HTR-8/SVneo (cell line): ENCODE measurements around the gene ZNF154.
A peak's percentile ranks its signal among the peaks of the same experiment; 100 is the strongest.

Source experiments
- DNase-seq: peaks from one replicate; pipeline ENCODE4 v3.0.0; 2011; ENCODE audit warnings: low spot score, mixed read lengths; ENCODE audit not compliant: insufficient read length
- FAIRE-seq: peaks from 2 replicates; lab custom pipeline; 2011; peaks lifted over from hg19 to GRCh38; lab: Jason Lieb, UNC

Gene ZNF154

GRCh38 chr19:57686727-57687126, 22.3 kb downstream of the ZNF154 start:
- FAIRE-seq (no peak), DNase-seq (no peak)

DNA sequence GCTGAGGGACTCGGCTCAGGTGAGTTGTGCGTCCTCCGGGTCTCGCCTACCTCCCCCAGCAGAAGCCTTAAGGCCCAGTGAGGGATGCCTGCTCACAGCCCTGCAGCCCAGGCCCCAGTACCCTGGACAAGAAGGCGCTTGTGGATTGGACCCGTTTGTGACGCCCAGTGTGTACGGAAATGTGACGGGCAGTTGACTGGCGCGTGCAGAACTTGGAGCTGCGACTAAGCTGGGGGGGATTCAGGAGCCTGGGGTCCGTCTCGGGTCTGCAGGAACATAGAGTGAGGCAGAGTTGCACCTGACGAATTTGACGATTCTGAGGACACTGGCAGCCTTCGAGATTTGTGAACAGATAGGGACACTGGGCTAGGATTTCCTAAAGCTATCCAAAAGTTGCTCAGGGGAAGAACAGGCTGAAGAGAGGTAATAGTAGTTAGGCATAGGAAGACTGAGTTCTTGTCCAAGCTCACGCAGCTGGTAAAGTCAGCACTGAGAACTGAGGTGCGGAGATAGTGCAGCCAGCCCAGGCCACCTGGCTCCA, 26.7 kb downstream of the ZNF154 start:
- peak; percentile 11 for DNase-seq
- FAIRE-seq, result no peak

DNA sequence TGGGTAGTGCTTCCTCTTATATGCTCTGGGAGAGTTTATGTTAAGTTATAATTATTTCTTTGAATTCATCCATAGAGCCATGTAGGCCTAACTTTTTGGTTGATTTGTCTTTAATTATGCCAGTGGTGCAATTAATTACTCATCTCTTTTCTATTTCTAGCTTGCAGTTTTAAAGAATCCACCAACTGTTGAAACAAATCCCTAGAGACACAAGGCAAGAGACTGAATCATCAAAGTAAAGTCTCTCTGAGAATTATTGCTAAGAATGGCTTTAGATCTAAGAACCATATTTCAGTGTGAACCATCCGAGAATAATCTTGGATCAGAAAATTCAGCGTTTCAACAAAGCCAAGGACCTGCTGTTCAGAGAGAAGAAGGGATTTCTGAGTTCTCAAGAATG, 33.1 kb downstream of the ZNF154 start:
- DNase-seq, result no peak
- no peak for FAIRE-seq

GRCh38 chr19:57672466-57672865, 36.5 kb downstream of the ZNF154 start:
- no peak for FAIRE-seq
- DNase-seq, result no peak

- DNase-seq, result no peak
- no peak for FAIRE-seq
These were observed 37.7 kb downstream of the ZNF154 start for GRCh38 chr19:57671124-57671895.

GRCh38 chr19:57668635-57669034, 40.4 kb downstream of the ZNF154 start, which contains the start of gene ZSCAN4:
Gene ZSCAN4 (plus strand): TSS chr19:57668935. CDS start chr19:57676146, 7,211 bp downstream.
- no peak for FAIRE-seq

GRCh38 chr19:57667228-57667627, 41.8 kb downstream of the ZNF154 start:
- FAIRE-seq (no peak), DNase-seq (no peak)

More at GRCh38 chr19:57668635-57669034, 40.4 kb downstream of the ZNF154 start, which contains the start of gene ZSCAN4:
- no peak for DNase-seq

- DNase-seq (no peak), FAIRE-seq (no peak)
These were observed 43.7 kb downstream of the ZNF154 start for GRCh38 chr19:57665261-57665806.

DNA sequence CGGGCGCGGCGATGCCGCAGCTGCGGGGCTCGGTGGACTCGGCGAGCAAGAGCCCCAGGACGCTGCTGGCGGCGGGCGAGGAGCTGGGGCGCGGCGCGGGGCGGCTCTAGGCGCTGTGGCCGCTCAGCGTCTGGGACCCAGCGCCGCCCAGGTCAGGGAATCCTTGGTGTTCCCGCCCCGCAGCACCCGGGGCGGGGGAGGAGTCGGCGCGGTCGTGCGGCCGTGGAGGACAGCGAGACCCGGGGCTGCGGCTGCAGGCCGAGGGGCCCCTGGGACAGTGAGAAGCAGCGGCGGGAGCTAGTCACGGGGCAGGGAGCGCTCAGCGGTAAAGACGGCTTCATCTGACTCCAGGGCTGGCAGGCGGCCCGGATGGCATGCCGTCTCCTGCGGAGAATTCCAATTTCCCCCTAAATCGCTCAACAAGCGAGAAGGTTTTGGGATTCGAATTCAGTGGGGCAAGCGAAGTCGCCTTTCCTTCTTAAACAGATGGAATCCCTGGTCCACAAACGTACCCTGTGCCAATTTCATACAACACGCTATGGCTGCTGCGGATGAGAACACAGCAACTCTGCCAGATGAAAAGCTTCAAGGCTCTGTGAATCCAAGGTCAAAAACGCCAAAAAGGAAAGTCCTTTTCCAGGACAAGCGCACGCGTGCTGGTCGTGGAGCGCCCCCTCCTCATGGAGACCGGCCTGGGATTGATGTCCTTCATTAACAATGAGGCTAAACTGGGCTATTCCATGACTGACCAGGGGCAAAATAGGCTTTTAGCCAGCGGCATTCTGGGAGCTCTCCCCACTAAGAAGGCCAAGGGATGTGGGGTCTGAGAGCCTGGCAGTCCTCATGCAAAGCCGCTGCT, 44.5 kb downstream of the ZNF154 start:
- FAIRE-seq (peak; percentile 93), DNase-seq (peak; percentile 55)

DNA sequence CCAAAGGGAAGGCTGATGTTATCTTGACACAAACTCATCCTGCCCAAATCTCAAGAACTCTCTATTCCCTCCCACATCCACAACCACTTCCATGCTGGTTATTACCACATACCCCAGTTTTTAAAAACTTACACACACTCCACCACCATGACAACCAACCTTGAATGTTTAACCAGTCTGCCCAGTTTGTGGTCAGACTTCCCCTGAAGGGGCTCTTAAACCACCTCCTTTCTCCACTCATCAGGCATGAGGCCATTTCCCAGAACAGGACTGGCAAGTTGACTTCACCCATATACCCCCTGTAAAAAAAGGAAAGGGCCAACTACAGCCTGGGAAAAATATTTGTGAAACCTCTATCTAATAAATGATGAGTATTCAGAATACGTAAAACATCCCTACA, 52.7 kb downstream of the ZNF154 start:
- no peak for DNase-seq
- FAIRE-seq, result no peak

DNA sequence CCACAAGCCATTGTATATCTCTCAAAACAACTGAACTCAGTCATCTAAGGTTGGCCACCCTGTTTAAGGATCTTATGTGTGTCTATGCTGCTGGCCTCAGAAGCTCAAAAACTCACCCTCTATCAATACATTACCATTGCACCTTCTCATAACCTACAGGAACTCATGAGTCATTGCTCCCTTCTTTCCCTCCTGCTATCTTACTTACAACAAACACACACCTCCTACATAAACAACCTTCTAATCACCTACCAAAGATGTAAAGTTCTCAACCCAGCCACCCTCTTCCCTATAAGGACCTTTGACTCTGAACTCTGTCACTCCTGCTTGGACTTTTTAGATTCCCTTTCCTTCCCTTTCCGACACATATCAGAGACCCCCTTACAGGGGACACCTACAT, 53.6 kb downstream of the ZNF154 start:
- FAIRE-seq (no peak), DNase-seq (no peak)

DNA sequence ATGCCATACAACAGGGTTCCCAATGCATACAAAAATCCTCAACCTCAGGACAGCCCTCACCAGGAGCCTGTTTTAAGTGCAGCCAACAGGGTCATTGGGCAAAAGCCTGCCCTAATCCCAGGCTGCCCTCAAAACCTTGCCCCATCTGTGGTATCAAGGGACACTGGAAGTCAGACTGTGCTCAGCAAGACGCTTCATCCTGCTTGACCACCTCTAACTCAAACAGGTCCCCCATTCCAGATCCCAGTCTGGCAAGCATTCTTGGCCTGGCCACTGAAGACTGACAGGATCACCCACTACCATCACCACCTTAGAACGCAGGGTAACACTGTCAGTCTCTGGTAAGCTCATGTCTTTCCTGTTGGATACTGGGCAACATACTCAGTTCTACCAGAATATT, 55.3 kb downstream of the ZNF154 start:
- FAIRE-seq, result no peak

GRCh38 chr19:57651654-57651996, 57.4 kb downstream of the ZNF154 start:
- FAIRE-seq (no peak), DNase-seq (no peak)

More for the DNA sequence above, 55.3 kb downstream of the ZNF154 start:
- no peak for DNase-seq

- FAIRE-seq (no peak), DNase-seq (no peak)
These were observed 60.5 kb downstream of the ZNF154 start for GRCh38 chr19:57648331-57649003.
